Measurements from ENCODE around the gene L1CAM. TPM values are rescaled to one million over a fixed set of nuclear protein-coding genes. Genes with fewer than 3 reads are reported as not detected.

L1CAM gene
- total and polyA plus RNA-seq, 8 donors, result 0.84 to 3.9 (median 1.2) TPM

DNA sequence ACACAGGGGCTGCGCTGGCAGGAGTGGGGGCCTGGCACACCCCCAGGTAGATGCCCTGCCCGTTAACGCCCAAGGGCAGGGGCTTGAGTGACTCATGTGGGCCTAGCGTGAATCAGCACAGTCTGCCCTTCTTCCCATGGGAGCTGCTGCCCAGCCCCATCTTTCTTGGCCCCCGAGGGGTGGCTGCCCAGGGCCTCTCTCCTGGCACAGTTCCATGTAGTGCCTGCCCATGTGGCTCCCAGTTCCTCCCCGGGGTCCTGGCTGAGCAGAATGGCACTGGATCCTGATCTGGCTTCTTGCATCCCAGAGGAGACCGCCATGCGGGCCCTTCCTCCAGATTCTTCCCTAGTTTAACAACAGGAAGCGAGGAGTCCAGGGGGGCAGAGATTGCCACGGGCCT lies 16.4 kb upstream of the L1CAM start:
- WGBS, 2 donors, result 62 to 68% methylated on average over 10 of the region's 10 CpGs
- Histone ChIP-seq H3K27ac (no peak overlapping the region), H3K36me3 (no peaks in the 10 kb centered on the region), H3K4me1 (no peaks in the 10 kb centered on the region), H3K4me3 (no peak overlapping the region), H3K27me3 (peaks cover 0 to 6% (median 0%) of the 10 kb centered on the region in 4 donors), H3K9me3 (no peaks in the 10 kb centered on the region)
- ATAC-seq (no peak), FAIRE-seq (no peak), DNase-seq (peak in 1 of 6 donors; percentile 43)
- no peak for TF ChIP-seq CTCF (IDR thresholded peaks at IDR 0.05)
- intact Hi-C loops (cut with DNase I), result no loop called here

- Histone ChIP-seq H3K27ac (no peak overlapping the region), H3K9me3 (no peaks in the 10 kb centered on the region), H3K36me3 (no peaks in the 10 kb centered on the region), H3K4me1 (no peaks in the 10 kb centered on the region), H3K27me3 (peaks cover 0 to 8% (median 0%) of the 10 kb centered on the region in 4 donors), H3K4me3 (no peak overlapping the region)
- DNase-seq (peak in 1 of 6 donors; percentile 8), FAIRE-seq (no peak), ATAC-seq (no peak)
- TF ChIP-seq CTCF (IDR thresholded peaks at IDR 0.05), result no peak
- WGBS, 2 donors, result 37 to 63% methylated on average over 8 of the region's 8 CpGs
- intact Hi-C loops (cut with DNase I), result no loop called here
Measured at GRCh38 chrX:153901753-153902140, 15.8 kb upstream of the L1CAM start.

DNA sequence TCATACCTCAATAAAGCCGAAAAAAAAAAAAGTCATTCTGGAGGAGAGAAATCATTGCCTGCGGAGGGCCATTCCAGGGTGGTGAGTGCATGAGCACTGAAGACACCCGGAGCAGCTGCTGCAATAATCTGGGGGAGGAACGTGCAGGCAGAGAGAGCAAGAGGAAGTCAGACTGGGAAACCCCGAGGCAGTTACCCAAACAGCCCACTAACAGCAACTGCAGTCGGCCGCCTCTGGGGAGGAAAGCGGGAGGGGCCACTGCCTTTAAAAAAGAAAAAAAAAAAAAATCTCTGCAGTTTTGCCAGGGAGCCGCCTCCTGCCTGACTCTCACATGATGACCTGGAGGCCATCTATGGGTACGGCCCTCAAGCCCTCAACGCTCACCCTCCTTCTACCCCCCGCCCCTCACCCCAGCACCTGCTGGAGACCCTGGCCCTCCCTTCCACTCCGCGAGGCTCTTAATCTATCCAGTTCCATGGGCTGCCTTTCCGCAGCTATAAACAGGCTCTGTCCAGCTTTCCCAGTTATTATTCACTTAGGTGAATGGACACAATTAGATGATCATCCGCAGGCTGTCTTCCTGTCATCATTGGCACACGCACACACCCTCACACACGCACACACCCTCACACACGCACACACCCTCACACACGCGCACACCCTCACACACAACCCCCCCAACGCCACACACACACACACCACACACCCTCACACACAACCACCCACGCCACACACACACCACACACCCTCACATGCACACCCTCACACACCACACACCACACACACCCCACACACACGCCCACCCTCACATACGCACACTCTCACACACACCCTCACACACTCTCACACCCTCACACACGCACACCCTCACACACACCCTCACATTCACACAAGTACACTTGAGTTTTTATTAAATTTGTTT lies 15.1 kb upstream of the L1CAM start:
- H3K4me1 ChIP-seq, result no peaks in the 10 kb centered on the region
- WGBS, 2 donors, result 32 to 52% methylated on average over 26 of the region's 26 CpGs
- no peaks in the 10 kb centered on the region for H3K9me3 ChIP-seq
- H3K27ac ChIP-seq, result no peak overlapping the region
- DNase-seq, result peak in 2 of 6 donors; percentile 28 to 50
- intact Hi-C loops (cut with DNase I), result no loop called here
- ATAC-seq, result peak in 3 of 4 donors; percentile 53 to 77 (median 73)
- TF ChIP-seq CTCF (IDR thresholded peaks at IDR 0.05), result no peak
- no peaks in the 10 kb centered on the region for H3K36me3 ChIP-seq
- no peak overlapping the region for H3K4me3 ChIP-seq
- no peak for FAIRE-seq
- H3K27me3 ChIP-seq, result peaks cover 0 to 10% (median 0%) of the 10 kb centered on the region in 4 donors

- ATAC-seq (no peak), DNase-seq (no peak), FAIRE-seq (no peak)
- H3K9me3 ChIP-seq, result no peaks in the 10 kb centered on the region
- H3K27me3 ChIP-seq, result peaks cover 0 to 13% (median 3%) of the 10 kb centered on the region in 4 donors
- no peak for TF ChIP-seq CTCF (IDR thresholded peaks at IDR 0.05)
- H3K4me3 ChIP-seq, result no peak overlapping the region
- no peak overlapping the region for H3K27ac ChIP-seq
- no peaks in the 10 kb centered on the region for H3K4me1 ChIP-seq
- intact Hi-C loops (cut with DNase I), result no loop called here
- H3K36me3 ChIP-seq, result no peaks in the 10 kb centered on the region
Measured at GRCh38 chrX:153897899-153898298, 11.9 kb upstream of the L1CAM start.

GRCh38 chrX:153889123-153889522 lies 3.1 kb upstream of the L1CAM start:
- TF ChIP-seq CTCF (IDR thresholded peaks at IDR 0.05), result no peak
- Histone ChIP-seq H3K27ac (no peak overlapping the region), H3K9me3 (no peaks in the 10 kb centered on the region), H3K4me1 (no peaks in the 10 kb centered on the region), H3K36me3 (no peaks in the 10 kb centered on the region), H3K27me3 (peaks cover 2 to 21% (median 14%) of the 10 kb centered on the region in 4 donors), H3K4me3 (no peak overlapping the region)
- ATAC-seq, result no peak
- no peak for FAIRE-seq
- intact Hi-C loops (cut with DNase I), result no loop called here
- DNase-seq, result no peak
- WGBS, 2 donors, result 78 to 89% methylated on average over 6 of the region's 6 CpGs
